ACC112 (cell line): ENCODE data around the gene TSPY3.
"Not testable (repeated sequence)": the region's sequence is repeated elsewhere in the genome, so short reads cannot be mapped to it uniquely, and the experiment has no call there.

Source experiments
- H2AFZ ChIP-seq: fragments of 200-600 bp; sonication (generic); one replicate; pipeline ENCODE4 v1.6.0; 2017; ENCODE audit warnings: antibody characterized with exemption, low read length; ENCODE audit not compliant: unreplicated experiment
- H3K27ac ChIP-seq: fragments of 200-600 bp; sonication (generic); 2 replicates; pipeline ENCODE4 v1.5.1; 2014; ENCODE audit warnings: low read depth, mild to moderate bottlenecking, antibody characterized with exemption, low read length, moderate library complexity
- H3K27me3 ChIP-seq: fragments of 200-600 bp; sonication (generic); 2 replicates; pipeline ENCODE4 v1.6.1; 2014; ENCODE audit warnings: mild to moderate bottlenecking, antibody characterized with exemption, low read length, moderate library complexity, mixed read lengths; ENCODE audit not compliant: insufficient read depth
- H3K36me3 ChIP-seq: fragments of 200-600 bp; sonication (generic); 2 replicates; pipeline ENCODE4 v1.6.1; 2016; ENCODE audit warnings: mild to moderate bottlenecking, antibody characterized with exemption, low read length, moderate library complexity, mixed read lengths; ENCODE audit not compliant: insufficient read depth
- H3K4me1 ChIP-seq: fragments of 200-600 bp; sonication (generic); one replicate; pipeline ENCODE4 v1.6.1; 2016; ENCODE audit warnings: low read length, mixed read lengths; ENCODE audit not compliant: insufficient read depth, unreplicated experiment, control insufficient read depth
- H3K4me3 ChIP-seq: fragments of 200-600 bp; sonication (generic); 2 replicates; pipeline ENCODE4 v1.5.1; 2014; ENCODE audit warnings: mild to moderate bottlenecking, low read depth, low read length
- H3K79me2 ChIP-seq: fragments of 200-600 bp; sonication (generic); one replicate; pipeline ENCODE4 v1.6.0; 2016; ENCODE audit warnings: low read length; ENCODE audit not compliant: control insufficient read depth, unreplicated experiment, insufficient read depth

Gene TSPY3, protein sequence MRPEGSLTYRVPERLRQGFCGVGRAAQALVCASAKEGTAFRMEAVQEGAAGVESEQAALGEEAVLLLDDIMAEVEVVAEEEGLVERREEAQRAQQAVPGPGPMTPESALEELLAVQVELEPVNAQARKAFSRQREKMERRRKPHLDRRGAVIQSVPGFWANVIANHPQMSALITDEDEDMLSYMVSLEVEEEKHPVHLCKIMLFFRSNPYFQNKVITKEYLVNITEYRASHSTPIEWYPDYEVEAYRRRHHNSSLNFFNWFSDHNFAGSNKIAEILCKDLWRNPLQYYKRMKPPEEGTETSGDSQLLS

DNA sequence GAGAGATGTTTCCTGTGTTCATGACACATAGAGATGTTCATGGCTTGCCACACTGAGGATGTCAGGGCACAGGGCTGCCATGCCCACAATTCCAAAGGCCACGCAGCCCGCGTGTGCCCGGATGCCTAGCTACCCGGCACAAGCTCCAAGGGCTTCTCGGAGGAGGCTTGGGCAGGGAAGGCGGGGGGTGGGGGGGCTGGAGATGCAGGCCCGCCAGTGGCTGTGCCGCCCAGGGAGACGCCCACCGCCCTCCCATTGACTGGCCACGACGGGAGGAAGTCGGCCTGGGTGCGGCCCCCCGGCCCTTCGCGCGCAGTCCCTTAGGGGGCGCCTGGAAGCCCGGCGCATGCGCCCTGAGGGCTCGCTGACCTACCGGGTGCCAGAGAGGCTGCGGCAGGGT is at the start of gene TSPY3:
Gene TSPY3, plus strand, starts transcription at position 301 of the 400 bp plus-strand sequence. Its CDS starts 46 bp downstream, at position 347.
- H3K4me1 ChIP-seq, H3K79me2 ChIP-seq, H2AFZ ChIP-seq, H3K36me3 ChIP-seq, H3K4me3 ChIP-seq, H3K27me3 ChIP-seq, H3K27ac ChIP-seq: not testable (repeated sequence)

- not testable (repeated sequence) for H3K36me3 ChIP-seq, H3K4me1 ChIP-seq, H3K79me2 ChIP-seq, H3K27ac ChIP-seq, H3K27me3 ChIP-seq, H2AFZ ChIP-seq, H3K4me3 ChIP-seq
These were observed 40.7 kb upstream of the TSPY3 start, which contains the start of gene TSPY8 for GRCh38 chrY:9357497-9357896. TSS of gene TSPY8 (plus strand) at chrY:9357797. CDS start at chrY:9357843, 46 bp downstream.

DNA sequence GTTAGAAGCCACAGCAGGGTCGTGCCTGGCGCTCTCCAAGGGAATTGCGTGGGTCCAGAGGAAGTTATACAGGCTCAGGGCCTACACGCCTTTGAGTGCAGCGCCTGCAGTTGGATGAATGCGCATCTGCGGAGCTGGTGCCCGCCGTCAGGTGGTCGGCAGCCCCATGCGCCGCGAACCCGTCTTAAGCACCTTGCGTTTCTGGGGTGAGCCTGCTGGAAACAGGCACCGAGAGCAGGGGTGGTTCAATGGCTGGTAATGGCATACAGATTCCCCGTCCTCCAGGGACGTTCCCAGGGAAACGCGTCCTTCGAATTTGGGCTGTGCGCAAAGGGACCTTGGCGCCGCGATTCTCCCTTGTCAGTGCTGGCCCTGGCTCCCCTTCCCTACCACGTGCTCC is 1.7 kb upstream of the TSPY3 start:
- H3K27ac ChIP-seq, H3K4me1 ChIP-seq: not testable (repeated sequence)

More for the DNA sequence above, 1.7 kb upstream of the TSPY3 start:
- not testable (repeated sequence) for H3K36me3 ChIP-seq, H3K79me2 ChIP-seq, H3K27me3 ChIP-seq, H3K4me3 ChIP-seq, H2AFZ ChIP-seq
